Osteoblast (primary cell): Measurements from ENCODE around the gene RAB8A. TPM values are rescaled to one million over a fixed set of nuclear protein-coding genes. Genes with fewer than 3 reads are reported as not detected.

Source experiments
- DNase-seq: peaks from one replicate; pipeline ENCODE4 v3.0.0; 2011; ENCODE audit warnings: low spot score, mixed read lengths; ENCODE audit not compliant: insufficient read length; ENCODE audit errors: missing footprints
- H2AFZ ChIP-seq: 2 replicates; pipeline ENCODE4 v1.6.0; 2011; ENCODE audit warnings: mild to moderate bottlenecking, low read length
- H3K27ac ChIP-seq: 2 replicates; pipeline ENCODE4 v1.5.1; 2011; ENCODE audit warnings: mild to moderate bottlenecking, low read depth, low read length, moderate library complexity
- H3K27me3 ChIP-seq: 2 replicates; pipeline ENCODE4 v1.6.0; 2012; ENCODE audit warnings: mild to moderate bottlenecking, control low read depth, inconsistent platforms, low read length, moderate library complexity; ENCODE audit not compliant: insufficient read depth
- H3K36me3 ChIP-seq: 2 replicates; pipeline ENCODE4 v1.5.1; 2011; ENCODE audit warnings: mild to moderate bottlenecking, low read length, control low read depth, moderate library complexity; ENCODE audit not compliant: insufficient read depth
- H3K4me1 ChIP-seq: 2 replicates; pipeline ENCODE4 v1.5.1; 2011; ENCODE audit warnings: mild to moderate bottlenecking, low read length, control low read depth, moderate library complexity; ENCODE audit not compliant: insufficient read depth
- H3K4me2 ChIP-seq: 2 replicates; pipeline ENCODE4 v1.6.0; 2011; ENCODE audit warnings: mild to moderate bottlenecking, low read length; ENCODE audit not compliant: insufficient read depth
- H3K4me3 ChIP-seq: fragments of 200-600 bp; sonication (generic); 3 replicates; pipeline ENCODE4 v1.5.1; 2012; ENCODE audit warnings: mild to moderate bottlenecking, low read length, inconsistent platforms; ENCODE audit not compliant: insufficient read depth
- H3K79me2 ChIP-seq: 2 replicates; pipeline ENCODE4 v1.6.0; 2012; ENCODE audit warnings: mild to moderate bottlenecking, low read length, control low read depth, inconsistent platforms; ENCODE audit not compliant: insufficient read depth
- H3K9me3 ChIP-seq: 2 replicates; pipeline ENCODE4 v1.5.1; 2011; ENCODE audit warnings: low read depth, low read length, control low read depth
- H4K20me1 ChIP-seq: 2 replicates; pipeline ENCODE4 v1.6.0; 2012; ENCODE audit warnings: mild to moderate bottlenecking, low read length, control low read depth; ENCODE audit not compliant: insufficient read depth
- CTCF ChIP-seq: IDR thresholded peaks from 2 replicates; pipeline ENCODE4 v1.5.1; 2011; ENCODE audit warnings: mild to moderate bottlenecking, low read depth, low read length, moderate library complexity; ENCODE audit errors: extremely low read depth
- total RNA-seq: library from RNA; depleted of rRNA; stranded (reverse); fragments of >200 nt; gene quantifications from 2 replicates; pipeline ENCODE4 v1.2.3, GENCODE V29; 2012

The RAB8A gene
- total RNA-seq, 1 donor: 68.8 TPM

DNA sequence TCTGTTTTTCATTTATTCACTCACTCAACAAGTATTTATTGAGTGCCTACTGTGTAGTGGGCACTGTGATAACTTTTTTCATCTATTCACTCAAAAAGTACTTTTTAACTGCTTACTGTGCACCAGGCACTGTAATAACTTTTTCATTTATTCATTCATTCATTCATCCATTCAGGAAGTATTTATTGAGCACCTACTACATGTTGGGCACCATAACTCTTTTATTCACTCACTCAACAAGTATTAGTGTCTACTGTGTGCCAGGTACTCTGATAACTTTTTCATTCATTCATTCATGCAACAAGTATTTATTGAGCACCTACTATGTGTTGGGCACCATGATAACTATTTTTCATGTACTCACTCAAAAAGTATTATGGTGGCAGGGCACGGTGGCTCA lies 54.7 kb downstream of the RAB8A start:
- no peaks in the 10 kb centered on the region for H3K79me2 ChIP-seq
- no peaks in the 10 kb centered on the region for H4K20me1 ChIP-seq
- H3K4me1 ChIP-seq: peaks cover 5% of the 10 kb centered on the region
- no peak for TF ChIP-seq CTCF
- DNase-seq: no peak
- H3K27ac ChIP-seq: no peak overlapping the region
- H3K9me3 ChIP-seq: no peaks in the 10 kb centered on the region
- H3K36me3 ChIP-seq: no peaks in the 10 kb centered on the region
- H2AFZ ChIP-seq: no peak overlapping the region
- H3K27me3 ChIP-seq: no peaks in the 10 kb centered on the region
- H3K4me2 ChIP-seq: no peak overlapping the region
- no peak overlapping the region for H3K4me3 ChIP-seq

DNA sequence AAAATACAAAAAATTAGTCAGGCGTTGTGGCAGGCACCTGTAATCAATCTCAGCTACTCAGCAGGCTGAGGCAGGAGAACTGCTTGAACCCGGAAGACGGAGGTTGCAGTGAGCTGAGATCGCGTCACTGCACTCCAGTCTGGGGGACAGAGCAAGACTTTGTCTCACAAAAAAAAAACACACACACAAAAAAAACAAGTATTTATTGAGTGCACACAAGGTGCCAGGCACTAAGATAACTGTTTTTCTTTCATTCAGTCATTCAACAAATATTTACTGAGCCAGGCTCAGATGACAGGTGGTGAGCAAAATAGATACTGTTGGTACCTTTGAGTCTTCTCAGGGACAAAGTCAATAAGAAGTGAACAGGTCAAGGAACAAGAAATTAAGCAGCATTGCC lies 55.4 kb downstream of the RAB8A start:
- no peak for TF ChIP-seq CTCF
- no peaks in the 10 kb centered on the region for H3K4me1 ChIP-seq
- H3K36me3 ChIP-seq: no peaks in the 10 kb centered on the region
- DNase-seq: no peak
- H3K27ac ChIP-seq: no peak overlapping the region
- no peaks in the 10 kb centered on the region for H3K9me3 ChIP-seq
- no peak overlapping the region for H3K4me2 ChIP-seq
- no peak overlapping the region for H3K4me3 ChIP-seq
- no peaks in the 10 kb centered on the region for H4K20me1 ChIP-seq
- no peaks in the 10 kb centered on the region for H3K27me3 ChIP-seq
- no peak overlapping the region for H2AFZ ChIP-seq
- H3K79me2 ChIP-seq: no peaks in the 10 kb centered on the region

GRCh38 chr19:16168465-16169081 lies 56.9 kb downstream of the RAB8A start:
- Histone ChIP-seq H2AFZ (no peak overlapping the region), H3K4me1 (no peaks in the 10 kb centered on the region), H3K9me3 (no peaks in the 10 kb centered on the region), H3K4me2 (no peak overlapping the region), H3K79me2 (no peaks in the 10 kb centered on the region), H3K27me3 (no peaks in the 10 kb centered on the region), H3K27ac (no peak overlapping the region), H3K4me3 (no peak overlapping the region), H3K36me3 (no peaks in the 10 kb centered on the region), H4K20me1 (no peaks in the 10 kb centered on the region)
- no peak for TF ChIP-seq CTCF
- peak; percentile 69 for DNase-seq

DNA sequence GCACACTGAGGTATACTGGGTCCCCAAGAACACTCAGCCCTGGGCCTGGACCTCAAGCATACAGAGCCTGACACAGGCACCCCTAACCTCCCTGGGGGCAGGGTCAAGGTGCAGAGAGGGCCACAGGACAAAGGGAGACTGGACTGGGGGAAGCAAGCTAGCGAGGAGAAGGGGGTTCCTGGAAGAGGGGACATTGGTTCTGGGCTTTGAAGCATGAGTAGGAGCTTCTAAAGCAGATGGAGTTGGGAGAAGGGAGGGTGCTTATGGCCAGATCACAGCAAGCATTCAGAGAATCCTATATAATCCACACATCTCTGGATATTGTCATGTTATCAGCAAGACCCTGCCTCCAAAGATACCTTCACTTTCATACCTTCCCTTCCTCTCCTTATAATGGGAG lies 58.4 kb downstream of the RAB8A start:
- Histone ChIP-seq H2AFZ (no peak overlapping the region), H3K4me3 (no peak overlapping the region), H3K36me3 (no peaks in the 10 kb centered on the region), H3K9me3 (no peaks in the 10 kb centered on the region), H3K4me1 (no peaks in the 10 kb centered on the region), H3K4me2 (no peak overlapping the region), H3K27me3 (no peaks in the 10 kb centered on the region), H4K20me1 (no peaks in the 10 kb centered on the region), H3K27ac (no peak overlapping the region), H3K79me2 (no peaks in the 10 kb centered on the region)
- TF ChIP-seq CTCF: no peak
- no peak for DNase-seq
